ENCODE data around the gene CNTNAP4. TPM values are rescaled to one million over a fixed set of nuclear protein-coding genes. Genes with fewer than 3 reads are reported as not detected.

Gene CNTNAP4
- polyA plus RNA-seq, 1 donor: 2.4 TPM

DNA sequence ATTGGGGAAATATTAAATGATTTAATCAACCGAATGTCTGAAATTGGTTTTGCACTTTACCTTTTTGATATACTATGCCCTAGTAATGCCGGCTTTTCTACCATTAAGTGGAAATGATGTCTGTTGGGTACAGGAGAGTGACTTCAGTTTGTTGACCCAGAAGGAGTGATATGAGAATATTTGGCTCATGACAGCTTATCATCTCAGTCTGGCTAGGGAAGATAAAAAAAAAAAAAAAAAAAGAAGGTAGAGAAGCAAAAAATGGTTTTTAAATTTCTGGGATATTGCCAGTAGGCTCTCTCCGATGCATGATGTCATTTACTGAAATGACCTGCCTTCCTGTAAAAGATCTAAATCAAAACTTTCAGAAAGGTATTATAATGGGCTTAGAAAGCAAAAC is 69.0 kb downstream of the CNTNAP4 start:
- Histone ChIP-seq H3K27me3 (ENCODE audit: control insufficient read depth, insufficient read depth, low read length) (no peaks in the 10 kb centered on the region), H3K27ac (ENCODE audit: low read length) (no peak overlapping the region), H3K4me3 (ENCODE audit: low read length) (no peak overlapping the region), H3K36me3 (ENCODE audit: control insufficient read depth, insufficient read depth, low read length) (no peaks in the 10 kb centered on the region), H3K4me1 (ENCODE audit: control insufficient read depth, insufficient read depth, low read length) (no peaks in the 10 kb centered on the region), H3K9me3 (ENCODE audit: control insufficient read depth, low read depth, low read length) (no peaks in the 10 kb centered on the region)
- WGBS (ENCODE audit: insufficient coverage, low lambda C conversion rate): no CpG with 5 or more reads among the region's 3 CpGs
- DNase-seq: no peak

DNA sequence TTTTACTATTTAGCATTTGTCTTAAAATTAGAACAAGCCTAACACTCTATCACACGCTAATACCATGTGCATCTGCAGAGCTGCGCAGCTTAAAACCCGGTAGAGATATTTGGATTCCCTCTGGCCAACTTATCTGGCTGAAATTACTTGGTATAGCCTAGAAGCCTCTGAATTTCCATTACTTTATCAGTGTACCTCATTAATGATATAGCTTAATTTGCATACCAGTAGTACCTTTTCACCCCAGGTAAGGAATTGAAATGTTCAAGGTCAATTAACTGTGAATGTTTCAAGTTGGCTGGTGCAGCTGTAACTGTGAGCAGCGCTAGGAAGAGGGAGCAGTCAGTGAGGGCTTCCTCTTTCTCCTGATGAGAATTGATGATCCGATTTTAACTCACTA is 74.2 kb downstream of the CNTNAP4 start:
- Histone ChIP-seq H3K4me3 (ENCODE audit: low read length) (no peak overlapping the region), H3K9me3 (ENCODE audit: control insufficient read depth, low read depth, low read length) (no peaks in the 10 kb centered on the region), H3K4me1 (ENCODE audit: control insufficient read depth, insufficient read depth, low read length) (no peaks in the 10 kb centered on the region), H3K36me3 (ENCODE audit: control insufficient read depth, insufficient read depth, low read length) (no peaks in the 10 kb centered on the region), H3K27me3 (ENCODE audit: control insufficient read depth, insufficient read depth, low read length) (no peaks in the 10 kb centered on the region), H3K27ac (ENCODE audit: low read length) (no peak overlapping the region)
- no peak for DNase-seq
- WGBS (ENCODE audit: insufficient coverage, low lambda C conversion rate): no CpG with 5 or more reads among the region's 5 CpGs

DNA sequence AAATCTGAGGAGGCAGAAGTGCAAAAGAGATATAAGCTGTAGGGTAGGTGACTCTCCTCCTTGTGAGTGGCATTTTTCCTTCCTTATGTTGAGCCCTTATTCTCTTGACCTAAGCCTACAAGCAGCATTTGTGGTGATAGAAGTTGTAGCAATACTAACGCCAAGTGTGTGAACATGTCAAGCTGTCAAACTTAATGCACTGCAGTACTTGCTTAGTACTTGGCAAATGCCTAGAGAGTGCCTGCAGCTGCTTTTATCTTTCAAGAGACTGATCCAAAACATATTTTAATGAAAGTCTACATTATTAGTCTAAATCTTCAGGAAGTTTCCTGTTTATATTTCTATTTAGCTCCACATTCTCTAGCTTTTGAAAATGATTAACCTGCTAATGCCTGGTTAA is 83.2 kb downstream of the CNTNAP4 start:
- H3K4me1 ChIP-seq (ENCODE audit: control insufficient read depth, insufficient read depth, low read length): no peaks in the 10 kb centered on the region
- no peaks in the 10 kb centered on the region for H3K9me3 ChIP-seq (ENCODE audit: control insufficient read depth, low read depth, low read length)
- no CpG with 5 or more reads among the region's 1 CpG for WGBS (ENCODE audit: insufficient coverage, low lambda C conversion rate)
- DNase-seq: no peak
- no peak overlapping the region for H3K27ac ChIP-seq (ENCODE audit: low read length)
- no peaks in the 10 kb centered on the region for H3K27me3 ChIP-seq (ENCODE audit: control insufficient read depth, insufficient read depth, low read length)
- H3K36me3 ChIP-seq (ENCODE audit: control insufficient read depth, insufficient read depth, low read length): no peaks in the 10 kb centered on the region
- no peak overlapping the region for H3K4me3 ChIP-seq (ENCODE audit: low read length)

DNA sequence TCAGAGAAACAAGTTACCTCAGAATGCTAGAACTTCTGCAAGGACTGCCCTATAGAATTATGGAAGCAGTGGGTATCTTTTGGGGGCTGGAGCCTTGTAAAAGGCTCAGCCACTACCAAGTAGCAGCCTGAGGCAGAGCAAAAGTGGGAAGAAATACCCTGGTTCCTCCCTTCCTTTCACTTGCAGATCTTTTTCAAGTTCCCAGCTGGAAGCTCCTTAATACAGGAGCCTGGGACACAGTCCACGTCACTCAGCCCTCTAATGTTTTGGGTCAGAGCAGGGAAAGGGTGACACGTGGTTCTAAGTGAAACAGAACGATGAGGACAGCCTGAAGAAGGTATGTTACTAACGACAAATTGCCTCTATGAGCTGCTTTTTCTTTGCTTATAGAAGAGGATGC is 93.1 kb downstream of the CNTNAP4 start:
- 29% methylated on average over 1 of the region's 4 CpGs for WGBS (ENCODE audit: insufficient coverage, low lambda C conversion rate)

DNA sequence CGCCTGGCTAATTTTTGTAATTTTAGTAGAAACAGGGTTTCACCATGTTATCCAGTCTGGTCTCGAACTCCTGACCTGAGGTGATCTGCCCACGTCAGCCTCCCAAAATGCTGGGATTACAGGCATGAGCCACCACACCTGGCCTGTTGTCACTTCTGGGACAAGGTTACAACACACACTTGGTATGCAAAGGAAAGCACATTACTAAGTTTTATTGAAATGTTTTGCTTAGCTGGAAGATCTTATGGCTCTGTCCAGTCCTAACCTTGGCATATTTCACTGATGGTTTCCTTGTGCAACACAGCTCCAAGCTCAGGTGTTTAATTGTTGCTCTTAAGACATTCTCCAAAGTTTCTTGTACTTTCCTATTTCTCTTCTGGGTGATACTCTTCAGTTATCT is 94.2 kb downstream of the CNTNAP4 start:
- Histone ChIP-seq H3K4me1 (ENCODE audit: control insufficient read depth, insufficient read depth, low read length) (no peaks in the 10 kb centered on the region), H3K27me3 (ENCODE audit: control insufficient read depth, insufficient read depth, low read length) (no peaks in the 10 kb centered on the region), H3K27ac (ENCODE audit: low read length) (no peak overlapping the region), H3K9me3 (ENCODE audit: control insufficient read depth, low read depth, low read length) (no peaks in the 10 kb centered on the region), H3K36me3 (ENCODE audit: control insufficient read depth, insufficient read depth, low read length) (no peaks in the 10 kb centered on the region), H3K4me3 (ENCODE audit: low read length) (no peak overlapping the region)
- no peak for DNase-seq
- WGBS (ENCODE audit: insufficient coverage, low lambda C conversion rate): no CpG with 5 or more reads among the region's 3 CpGs

More for the DNA sequence above, 93.1 kb downstream of the CNTNAP4 start:
- no peak for DNase-seq
- Histone ChIP-seq H3K36me3 (ENCODE audit: control insufficient read depth, insufficient read depth, low read length) (no peaks in the 10 kb centered on the region), H3K4me1 (ENCODE audit: control insufficient read depth, insufficient read depth, low read length) (no peaks in the 10 kb centered on the region), H3K4me3 (ENCODE audit: low read length) (no peak overlapping the region), H3K27ac (ENCODE audit: low read length) (no peak overlapping the region), H3K9me3 (ENCODE audit: control insufficient read depth, low read depth, low read length) (no peaks in the 10 kb centered on the region), H3K27me3 (ENCODE audit: control insufficient read depth, insufficient read depth, low read length) (no peaks in the 10 kb centered on the region)

DNA sequence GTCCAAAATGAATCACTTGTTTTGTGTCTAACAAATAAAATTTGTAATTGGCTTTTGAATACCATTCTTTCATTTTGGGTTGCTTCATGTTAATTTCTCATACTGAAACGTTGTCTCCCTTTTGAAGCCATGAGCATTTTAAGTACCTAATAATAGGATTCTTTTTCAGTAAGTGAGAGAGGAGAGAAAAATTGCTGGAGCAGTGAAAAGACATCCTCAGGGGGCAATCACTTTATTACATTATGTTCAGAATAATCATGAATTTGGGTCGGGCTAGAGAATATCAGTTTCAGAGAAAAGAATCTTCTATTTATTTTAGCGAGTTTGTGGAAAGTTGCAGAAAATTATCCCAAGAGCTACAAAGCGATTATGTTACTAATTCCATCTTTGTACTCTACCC is 96.8 kb downstream of the CNTNAP4 start:
- H3K9me3 ChIP-seq (ENCODE audit: control insufficient read depth, low read depth, low read length): no peaks in the 10 kb centered on the region
- 88% methylated on average over 3 of the region's 4 CpGs for WGBS (ENCODE audit: insufficient coverage, low lambda C conversion rate)
- no peak for DNase-seq

DNA sequence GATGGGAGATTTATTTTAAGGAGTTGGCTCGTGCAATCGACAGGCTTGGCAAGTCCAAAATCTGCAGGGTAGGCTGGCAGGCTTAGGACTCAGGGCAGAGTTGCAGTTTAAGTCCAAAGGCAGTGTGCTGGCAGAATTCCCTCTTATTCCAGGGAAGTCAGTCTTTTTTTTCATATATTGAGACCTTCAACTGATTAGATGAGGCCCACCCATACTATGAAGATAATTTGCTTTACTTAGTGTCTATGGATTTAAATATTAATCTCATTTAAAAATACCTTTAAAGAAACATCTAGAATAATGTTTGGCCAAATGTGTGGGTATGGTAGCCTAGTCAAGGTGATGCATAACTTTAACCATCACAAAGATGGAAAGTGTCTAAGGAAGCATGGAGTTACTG is 99.8 kb downstream of the CNTNAP4 start:
- Histone ChIP-seq H3K36me3 (ENCODE audit: control insufficient read depth, insufficient read depth, low read length) (no peaks in the 10 kb centered on the region), H3K9me3 (ENCODE audit: control insufficient read depth, low read depth, low read length) (no peaks in the 10 kb centered on the region), H3K27ac (ENCODE audit: low read length) (no peak overlapping the region), H3K27me3 (ENCODE audit: control insufficient read depth, insufficient read depth, low read length) (no peaks in the 10 kb centered on the region), H3K4me3 (ENCODE audit: low read length) (no peak overlapping the region), H3K4me1 (ENCODE audit: control insufficient read depth, insufficient read depth, low read length) (no peaks in the 10 kb centered on the region)
- no peak for DNase-seq
- no CpG with 5 or more reads among the region's 2 CpGs for WGBS (ENCODE audit: insufficient coverage, low lambda C conversion rate)

More for the DNA sequence above, 96.8 kb downstream of the CNTNAP4 start:
- H3K4me1 ChIP-seq (ENCODE audit: control insufficient read depth, insufficient read depth, low read length): no peaks in the 10 kb centered on the region
- no peak overlapping the region for H3K27ac ChIP-seq (ENCODE audit: low read length)
- H3K27me3 ChIP-seq (ENCODE audit: control insufficient read depth, insufficient read depth, low read length): no peaks in the 10 kb centered on the region
- H3K36me3 ChIP-seq (ENCODE audit: control insufficient read depth, insufficient read depth, low read length): no peaks in the 10 kb centered on the region
- H3K4me3 ChIP-seq (ENCODE audit: low read length): no peak overlapping the region

DNA sequence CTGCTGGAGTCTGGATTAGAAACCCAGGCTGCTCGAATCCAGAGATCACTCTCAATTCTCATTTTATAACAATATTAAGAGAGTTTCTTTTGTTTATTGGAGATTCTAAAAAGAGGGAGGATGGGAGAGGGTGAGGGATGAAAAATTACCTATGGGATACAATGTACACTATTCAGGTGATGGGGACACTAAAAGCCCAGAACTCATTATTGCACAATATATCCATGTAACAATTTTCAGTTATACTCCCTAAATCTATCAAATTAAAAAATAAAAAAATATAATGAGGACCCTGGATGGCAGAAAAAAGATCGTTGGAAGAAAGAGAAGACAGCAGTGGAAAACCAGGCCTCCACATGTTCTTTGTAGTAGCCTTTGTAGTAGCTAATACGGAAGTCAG is 100.8 kb downstream of the CNTNAP4 start:
- DNase-seq: no peak
- Histone ChIP-seq H3K36me3 (ENCODE audit: control insufficient read depth, insufficient read depth, low read length) (no peaks in the 10 kb centered on the region), H3K4me1 (ENCODE audit: control insufficient read depth, insufficient read depth, low read length) (no peaks in the 10 kb centered on the region), H3K27ac (ENCODE audit: low read length) (no peak overlapping the region), H3K9me3 (ENCODE audit: control insufficient read depth, low read depth, low read length) (no peaks in the 10 kb centered on the region), H3K4me3 (ENCODE audit: low read length) (no peak overlapping the region), H3K27me3 (ENCODE audit: control insufficient read depth, insufficient read depth, low read length) (no peaks in the 10 kb centered on the region)
- 93% methylated on average over 1 of the region's 3 CpGs for WGBS (ENCODE audit: insufficient coverage, low lambda C conversion rate)

DNA sequence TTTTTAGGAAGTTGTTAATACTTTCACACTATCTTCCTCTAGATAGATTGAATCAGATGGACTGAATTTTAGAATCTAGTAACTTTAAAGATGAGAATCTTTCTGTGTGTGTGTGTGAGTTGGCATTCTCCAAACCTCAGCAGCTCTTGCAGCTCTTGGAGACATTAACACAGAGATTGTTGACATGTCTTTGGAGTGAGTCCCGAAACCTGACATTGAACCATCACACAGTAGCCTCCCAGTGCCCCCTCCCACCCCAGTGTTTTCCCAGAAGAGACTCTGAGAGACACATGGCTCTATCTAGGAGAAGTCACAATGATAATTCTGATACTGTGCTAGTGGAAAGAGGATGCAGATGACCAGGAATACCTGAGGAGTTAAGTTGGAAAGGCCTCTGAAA is 103.9 kb downstream of the CNTNAP4 start:
- H3K4me3 ChIP-seq (ENCODE audit: low read length): no peak overlapping the region
- no peaks in the 10 kb centered on the region for H3K27me3 ChIP-seq (ENCODE audit: control insufficient read depth, insufficient read depth, low read length)
- no peak for DNase-seq
- no peaks in the 10 kb centered on the region for H3K4me1 ChIP-seq (ENCODE audit: control insufficient read depth, insufficient read depth, low read length)
- no CpG with 5 or more reads among the region's 1 CpG for WGBS (ENCODE audit: insufficient coverage, low lambda C conversion rate)
- no peak overlapping the region for H3K27ac ChIP-seq (ENCODE audit: low read length)
- no peaks in the 10 kb centered on the region for H3K36me3 ChIP-seq (ENCODE audit: control insufficient read depth, insufficient read depth, low read length)
- no peaks in the 10 kb centered on the region for H3K9me3 ChIP-seq (ENCODE audit: control insufficient read depth, low read depth, low read length)

DNA sequence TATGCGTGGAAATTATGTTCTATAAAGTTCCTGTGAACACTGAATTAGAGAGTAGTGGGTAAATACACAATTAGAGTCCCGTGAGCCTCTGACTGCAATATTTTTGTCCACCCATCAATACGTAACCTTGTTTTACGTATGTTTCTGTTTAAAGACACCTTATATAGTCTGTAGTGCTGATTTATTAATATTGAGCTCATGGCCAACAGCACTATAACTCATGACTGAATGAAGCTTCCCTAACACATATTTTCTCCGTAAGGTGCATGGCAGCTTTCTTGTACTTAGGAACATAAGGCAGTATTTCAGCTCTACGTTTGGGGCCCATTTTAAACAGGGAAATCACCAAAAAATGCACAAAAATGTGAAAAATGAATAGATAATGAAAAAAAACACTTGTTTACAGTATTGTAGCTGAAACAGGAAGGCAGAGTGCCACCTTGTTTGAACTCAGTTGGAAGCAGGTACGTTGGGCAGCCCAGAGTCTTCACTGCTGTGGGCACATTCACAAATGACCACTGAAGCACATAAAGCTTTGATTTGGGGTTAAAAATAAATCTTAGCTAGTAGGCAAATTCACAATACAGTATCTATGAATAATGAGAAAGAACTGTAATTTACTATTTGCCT is 108.5 kb downstream of the CNTNAP4 start:
- H3K27ac ChIP-seq (ENCODE audit: low read length): no peak overlapping the region
- H3K36me3 ChIP-seq (ENCODE audit: control insufficient read depth, insufficient read depth, low read length): no peaks in the 10 kb centered on the region
- H3K4me3 ChIP-seq (ENCODE audit: low read length): no peak overlapping the region
- no peaks in the 10 kb centered on the region for H3K9me3 ChIP-seq (ENCODE audit: control insufficient read depth, low read depth, low read length)
- no peaks in the 10 kb centered on the region for H3K4me1 ChIP-seq (ENCODE audit: control insufficient read depth, insufficient read depth, low read length)
- DNase-seq: no peak
- H3K27me3 ChIP-seq (ENCODE audit: control insufficient read depth, insufficient read depth, low read length): no peaks in the 10 kb centered on the region
- WGBS (ENCODE audit: insufficient coverage, low lambda C conversion rate): 94% methylated on average over 3 of the region's 7 CpGs

DNA sequence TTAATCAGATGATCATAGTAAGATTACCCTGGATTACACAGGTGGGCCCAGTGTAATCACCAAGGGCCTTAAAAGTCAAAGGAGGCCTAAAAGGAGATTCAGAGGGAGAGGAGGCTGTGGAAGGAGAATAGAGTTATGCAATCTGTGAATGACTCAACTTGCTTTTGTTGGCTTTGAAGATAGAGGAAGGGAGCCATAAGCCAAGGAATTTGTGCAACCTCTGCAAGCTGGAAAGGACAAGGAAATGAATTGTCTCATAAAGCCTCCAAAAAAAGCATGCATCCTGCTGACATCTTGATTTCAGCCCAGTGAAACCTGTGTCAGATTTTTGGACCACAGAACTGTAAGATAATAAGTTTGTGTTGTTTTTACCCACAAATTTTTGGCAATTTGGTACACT is 109.6 kb downstream of the CNTNAP4 start:
- no peaks in the 10 kb centered on the region for H3K4me1 ChIP-seq (ENCODE audit: control insufficient read depth, insufficient read depth, low read length)
- H3K9me3 ChIP-seq (ENCODE audit: control insufficient read depth, low read depth, low read length): no peaks in the 10 kb centered on the region
- no peak overlapping the region for H3K4me3 ChIP-seq (ENCODE audit: low read length)
- H3K27ac ChIP-seq (ENCODE audit: low read length): no peak overlapping the region
- no peaks in the 10 kb centered on the region for H3K27me3 ChIP-seq (ENCODE audit: control insufficient read depth, insufficient read depth, low read length)
- H3K36me3 ChIP-seq (ENCODE audit: control insufficient read depth, insufficient read depth, low read length): no peaks in the 10 kb centered on the region
- DNase-seq: no peak

Data from large intestine (tissue), 3 donors.